Measurements from ENCODE around the gene CPNE6.

CPNE6 gene

GRCh38 chr14:24086193-24086955, 15.0 kb downstream of the CPNE6 start:
- DNase-seq (ENCODE audit: low read depth in 2 of 2), result no peak

- DNase-seq (ENCODE audit: low read depth in 2 of 2), result no peak
Measured at GRCh38 chr14:24087004-24087403, 15.6 kb downstream of the CPNE6 start.

GRCh38 chr14:24088095-24088494, 16.7 kb downstream of the CPNE6 start:
- DNase-seq (ENCODE audit: low read depth in 2 of 2), result no peak

- no peak for DNase-seq (ENCODE audit: low read depth in 2 of 2)
Measured at GRCh38 chr14:24089890-24090289, 18.5 kb downstream of the CPNE6 start.

GRCh38 chr14:24092110-24092504, 20.7 kb downstream of the CPNE6 start:
- DNase-seq (ENCODE audit: low read depth in 2 of 2), result no peak

GRCh38 chr14:24092505-24093206, 21.3 kb downstream of the CPNE6 start:
- no peak for DNase-seq (ENCODE audit: low read depth in 2 of 2)

- no peak for DNase-seq (ENCODE audit: low read depth in 2 of 2)
Measured at GRCh38 chr14:24093207-24093900, 22.0 kb downstream of the CPNE6 start.

GRCh38 chr14:24093901-24094840, 22.8 kb downstream of the CPNE6 start, which contains the start of gene PCK2:
PCK2 (plus strand) TSS chr14:24094311; CDS start chr14:24094406, 95 bp downstream.
- DNase-seq (ENCODE audit: low read depth in 2 of 2), result peak; percentile 47 to 57

GRCh38 chr14:24094841-24095270, 23.5 kb downstream of the CPNE6 start:
- DNase-seq (ENCODE audit: low read depth in 2 of 2), result no peak

- no peak for DNase-seq (ENCODE audit: low read depth in 2 of 2)
Measured at GRCh38 chr14:24095271-24096068, 24.1 kb downstream of the CPNE6 start.

GRCh38 chr14:24096545-24097181, 25.3 kb downstream of the CPNE6 start:
- no peak for DNase-seq (ENCODE audit: low read depth in 2 of 2)

GRCh38 chr14:24098229-24098926, 27.0 kb downstream of the CPNE6 start:
- DNase-seq (ENCODE audit: low read depth in 2 of 2), result no peak

- no peak for DNase-seq (ENCODE audit: low read depth in 2 of 2)
Measured at GRCh38 chr14:24098927-24099813, 27.8 kb downstream of the CPNE6 start.

- DNase-seq (ENCODE audit: low read depth in 2 of 2), result no peak
Measured at GRCh38 chr14:24100197-24100981, 29.0 kb downstream of the CPNE6 start.

- no peak for DNase-seq (ENCODE audit: low read depth in 2 of 2)
Measured at GRCh38 chr14:24100982-24101494, 29.7 kb downstream of the CPNE6 start.

- no peak for DNase-seq (ENCODE audit: low read depth in 2 of 2)
Measured at GRCh38 chr14:24102357-24103048, 31.1 kb downstream of the CPNE6 start.

- DNase-seq (ENCODE audit: low read depth in 2 of 2), result no peak
Measured at GRCh38 chr14:24103451-24103850, 32.1 kb downstream of the CPNE6 start.
